HFFc6 (cell line): ENCODE measurements around the gene CTSS. TPM values are rescaled to one million over a fixed set of nuclear protein-coding genes. Genes with fewer than 3 reads are reported as not detected.

ENCODE experiments used
- DNase-seq: peaks from one replicate; pipeline ENCODE4 v3.0.0-alpha.2; 2018
- H3K27ac Mint-ChIP-seq: 2 replicates; pipeline ENCODE4 v1.8.0; 2020; ENCODE audit warnings: mild to moderate bottlenecking, mixed read lengths
- H3K27me3 Mint-ChIP-seq: 2 replicates; pipeline ENCODE4 v1.8.0; 2021; ENCODE audit warnings: mild to moderate bottlenecking, moderate library complexity, mixed read lengths; ENCODE audit not compliant: insufficient read depth
- H3K36me3 Mint-ChIP-seq: 2 replicates; pipeline ENCODE4 v1.8.0; 2021; ENCODE audit warnings: low read depth, mixed read lengths
- H3K4me1 Mint-ChIP-seq: 2 replicates; pipeline ENCODE4 v1.8.0; 2020; ENCODE audit warnings: low read depth, mixed read lengths
- H3K4me3 Mint-ChIP-seq: 2 replicates; pipeline ENCODE4 v1.8.0; 2020; ENCODE audit warnings: mild to moderate bottlenecking, moderate library complexity, mixed read lengths
- H3K9me3 Mint-ChIP-seq: 2 replicates; pipeline ENCODE4 v1.8.0; 2020; ENCODE audit warnings: mild to moderate bottlenecking, mixed read lengths
- total RNA-seq, 6 experiments: library from RNA; stranded (reverse); fragmentation: NEBNext Ultra II Directional; extraction: Animal tissue kit (Norgen Biotek cat#: 25700); gene quantifications; 2 replicates in 1 of 6; 3 replicates in 5 of 6; pipeline ENCODE4 v1.2.3, GENCODE V29; 2021
- TF ChIP-seq, protein P1 (sequence below): fragments of 200-600 bp; sonication (generic); IDR thresholded peaks from 2 replicates; pipeline ENCODE4 v1.5.0; 2021; ENCODE audit warnings: antibody characterized with exemption, mild to moderate bottlenecking

The CTSS gene
- total RNA-seq, 6 experiments from 2014 or later: 0.14 to 0.77 (median 0.31) TPM; not detected in 1

DNA sequence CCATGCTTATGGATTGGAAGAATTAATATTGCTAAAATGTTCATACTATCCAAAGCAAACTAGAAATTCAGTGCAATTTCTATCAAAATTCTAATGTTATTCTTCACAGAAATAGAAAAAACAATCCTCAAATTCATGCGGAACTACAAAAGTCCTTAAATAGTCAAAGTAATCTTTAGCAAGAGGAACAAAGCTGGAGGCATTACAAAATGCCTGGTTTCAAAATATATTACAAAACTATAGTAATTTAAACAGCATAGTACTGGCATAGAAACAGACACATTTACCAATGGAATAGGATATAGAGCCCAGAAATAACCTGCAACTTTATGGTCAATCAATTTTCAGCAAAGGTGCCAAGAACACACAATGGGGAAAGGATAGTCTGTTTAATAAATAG lies 3.8 kb downstream of the CTSS start:
- Mint-ChIP-seq H3K4me3 (no peak overlapping the region), H3K9me3 (peaks cover 10% of the 10 kb centered on the region), H3K36me3 (peaks cover 7% of the 10 kb centered on the region; the same call in 1 of the 2 replicates), H3K27me3 (peaks cover 7% of the 10 kb centered on the region; the same call in 1 of the 2 replicates), H3K4me1 (peaks cover 22% of the 10 kb centered on the region), H3K27ac (no peak overlapping the region)
- TF ChIP-seq, protein P1, sequence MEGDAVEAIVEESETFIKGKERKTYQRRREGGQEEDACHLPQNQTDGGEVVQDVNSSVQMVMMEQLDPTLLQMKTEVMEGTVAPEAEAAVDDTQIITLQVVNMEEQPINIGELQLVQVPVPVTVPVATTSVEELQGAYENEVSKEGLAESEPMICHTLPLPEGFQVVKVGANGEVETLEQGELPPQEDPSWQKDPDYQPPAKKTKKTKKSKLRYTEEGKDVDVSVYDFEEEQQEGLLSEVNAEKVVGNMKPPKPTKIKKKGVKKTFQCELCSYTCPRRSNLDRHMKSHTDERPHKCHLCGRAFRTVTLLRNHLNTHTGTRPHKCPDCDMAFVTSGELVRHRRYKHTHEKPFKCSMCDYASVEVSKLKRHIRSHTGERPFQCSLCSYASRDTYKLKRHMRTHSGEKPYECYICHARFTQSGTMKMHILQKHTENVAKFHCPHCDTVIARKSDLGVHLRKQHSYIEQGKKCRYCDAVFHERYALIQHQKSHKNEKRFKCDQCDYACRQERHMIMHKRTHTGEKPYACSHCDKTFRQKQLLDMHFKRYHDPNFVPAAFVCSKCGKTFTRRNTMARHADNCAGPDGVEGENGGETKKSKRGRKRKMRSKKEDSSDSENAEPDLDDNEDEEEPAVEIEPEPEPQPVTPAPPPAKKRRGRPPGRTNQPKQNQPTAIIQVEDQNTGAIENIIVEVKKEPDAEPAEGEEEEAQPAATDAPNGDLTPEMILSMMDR: no peak
- DNase-seq: no peak

DNA sequence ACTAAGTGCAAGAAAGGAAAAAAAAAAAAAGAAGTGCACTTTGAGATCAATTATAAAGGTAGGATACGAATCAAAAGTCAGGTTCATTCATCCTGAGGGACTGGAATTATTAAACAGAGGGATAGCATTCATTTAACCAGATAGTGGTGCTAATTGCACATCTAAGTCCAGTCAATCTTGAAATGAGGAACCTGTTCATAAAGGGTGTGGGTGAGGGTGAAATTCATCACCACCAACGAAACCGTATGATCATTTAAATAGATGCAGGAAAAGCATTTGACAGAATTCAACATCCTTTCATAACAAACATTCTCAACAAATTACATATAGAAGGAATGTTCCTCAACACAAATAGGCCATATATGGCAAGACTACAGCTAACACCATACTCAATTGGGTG lies 5.6 kb downstream of the CTSS start:
- no peak overlapping the region for H3K27ac Mint-ChIP-seq
- H3K27me3 Mint-ChIP-seq: peaks cover 7% of the 10 kb centered on the region; the same call in 1 of the 2 replicates
- TF ChIP-seq, protein P1: no peak
- no peak overlapping the region for H3K4me3 Mint-ChIP-seq
- H3K4me1 Mint-ChIP-seq: peaks cover 14% of the 10 kb centered on the region
- H3K36me3 Mint-ChIP-seq: peaks cover 7% of the 10 kb centered on the region; the same call in 1 of the 2 replicates
- H3K9me3 Mint-ChIP-seq: peaks cover 10% of the 10 kb centered on the region
- no peak for DNase-seq

DNA sequence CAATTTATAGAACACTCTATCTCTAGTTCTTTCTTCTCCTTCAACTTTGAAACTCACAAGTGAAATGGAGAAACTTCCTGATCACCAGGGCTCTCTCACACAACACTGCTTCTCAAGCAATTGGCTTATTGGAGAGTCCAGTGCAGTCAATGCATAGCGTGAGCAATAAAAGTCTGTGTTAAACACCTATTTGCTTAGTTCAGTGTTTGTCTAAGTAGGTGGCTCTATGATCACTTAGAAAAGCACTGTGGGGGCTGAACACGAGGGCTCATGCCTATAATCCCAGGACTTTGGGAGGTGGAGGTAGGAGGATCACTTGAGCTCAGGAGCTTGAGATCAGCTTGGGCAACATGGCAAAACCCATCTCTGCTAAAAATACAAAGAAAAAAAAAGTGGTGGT lies 12.2 kb downstream of the CTSS start:
- Mint-ChIP-seq H3K4me3 (no peak overlapping the region), H3K27ac (no peak overlapping the region), H3K4me1 (no peaks in the 10 kb centered on the region), H3K36me3 (no peaks in the 10 kb centered on the region), H3K9me3 (no peaks in the 10 kb centered on the region), H3K27me3 (peaks cover 4% of the 10 kb centered on the region)
- DNase-seq: no peak
- TF ChIP-seq, protein P1: no peak

DNA sequence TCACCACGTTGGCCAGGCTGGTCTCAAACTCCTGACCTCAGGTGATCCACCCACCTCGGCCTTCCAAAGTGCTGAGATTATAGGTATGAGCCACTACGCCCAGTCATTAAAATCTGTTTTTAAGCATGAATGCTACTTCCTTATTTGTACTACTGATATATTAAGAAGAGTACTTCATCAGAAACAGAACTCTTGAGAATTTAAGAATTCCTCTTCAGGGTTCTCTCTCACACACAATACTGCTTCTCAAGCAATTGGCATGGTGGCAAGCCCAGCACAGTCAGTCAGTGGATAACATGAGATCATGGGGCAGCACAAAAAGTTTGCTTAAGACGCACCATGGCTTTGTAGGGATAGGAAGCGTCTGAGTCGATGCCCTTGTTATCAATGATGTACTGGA lies 14.1 kb downstream of the CTSS start:
- TF ChIP-seq, protein P1: no peak
- no peaks in the 10 kb centered on the region for H3K9me3 Mint-ChIP-seq

DNA sequence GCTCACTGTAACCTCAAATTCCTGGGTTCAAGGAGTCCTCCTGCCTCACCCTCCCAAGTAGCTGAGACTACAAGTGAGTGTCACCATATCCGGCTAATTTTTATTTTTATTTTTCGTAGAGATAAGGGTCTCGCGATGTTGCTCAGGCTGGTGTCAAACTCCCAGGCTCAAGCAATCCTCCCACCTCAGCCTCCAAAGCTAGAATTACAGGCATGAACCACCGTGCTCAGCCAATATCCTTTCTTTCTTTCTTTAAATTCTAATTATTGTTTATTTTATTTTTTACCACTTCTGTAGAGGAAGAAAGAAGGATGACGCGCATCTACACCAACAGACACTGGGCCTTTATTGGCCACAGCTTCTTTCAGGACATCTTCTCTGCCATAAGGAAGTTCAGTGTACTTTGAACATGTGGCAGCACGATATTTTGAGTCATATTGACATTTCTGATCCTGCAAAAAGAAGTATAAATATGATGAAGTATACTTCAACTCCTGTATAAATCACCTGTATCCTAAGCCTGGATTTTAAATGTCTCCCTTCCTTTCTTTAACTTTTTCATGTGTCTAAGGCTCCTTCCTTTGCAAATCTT lies 15.8 kb downstream of the CTSS start:
- Mint-ChIP-seq H3K27ac (no peak overlapping the region), H3K4me1 (no peaks in the 10 kb centered on the region), H3K9me3 (no peaks in the 10 kb centered on the region), H3K4me3 (no peak overlapping the region), H3K36me3 (no peaks in the 10 kb centered on the region), H3K27me3 (peaks cover 4% of the 10 kb centered on the region)
- TF ChIP-seq, protein P1: no peak
- no peak for DNase-seq

More for the DNA sequence above, 14.1 kb downstream of the CTSS start:
- peaks cover 4% of the 10 kb centered on the region for H3K27me3 Mint-ChIP-seq
- H3K4me3 Mint-ChIP-seq: no peak overlapping the region
- H3K27ac Mint-ChIP-seq: no peak overlapping the region
- no peaks in the 10 kb centered on the region for H3K4me1 Mint-ChIP-seq
- no peaks in the 10 kb centered on the region for H3K36me3 Mint-ChIP-seq
- DNase-seq: no peak
